ENCODE data around the gene PITPNM3. TPM values are rescaled to one million over a fixed set of nuclear protein-coding genes. Genes with fewer than 3 reads are reported as not detected.

PITPNM3 gene
- total and polyA plus RNA-seq, 4 donors, result 2.0 to 12.6 (median 5.4) TPM

DNA sequence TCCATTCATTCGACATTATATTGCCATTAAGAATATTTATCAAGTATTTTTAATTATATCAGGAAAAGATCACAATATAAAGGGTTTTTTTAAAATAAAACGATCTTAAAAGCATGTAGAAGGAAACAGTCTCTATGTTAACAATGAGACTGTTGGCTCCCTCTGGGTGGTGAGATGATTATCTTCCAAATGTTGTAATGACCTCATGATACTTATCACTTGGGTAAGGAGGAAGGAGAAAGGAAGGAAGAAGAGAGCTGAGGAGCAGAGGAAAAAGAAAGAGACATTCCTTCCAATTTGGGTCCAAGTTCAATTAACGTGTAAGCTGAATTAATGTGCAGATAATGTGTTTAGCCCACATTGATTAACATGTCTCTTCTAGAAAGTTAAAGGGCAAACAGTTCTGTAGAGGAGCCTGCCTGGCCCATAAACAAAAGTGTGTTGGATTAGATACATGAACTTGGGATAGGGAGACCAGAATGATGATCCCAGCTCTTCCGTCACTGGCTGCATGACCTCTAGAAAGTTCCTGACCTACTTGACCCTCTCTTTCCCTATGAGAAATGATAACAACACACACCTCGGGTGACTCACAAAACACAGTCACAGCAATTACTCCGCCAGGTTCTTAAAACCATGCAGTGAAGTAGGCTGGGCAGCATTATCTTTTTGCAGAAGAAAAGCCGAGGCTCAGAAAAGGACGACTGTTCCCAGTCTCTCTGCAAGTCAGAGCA, 80.1 kb downstream of the PITPNM3 start:
- 70 to 75% methylated on average over 8 of the region's 8 CpGs for WGBS, 2 donors
- ATAC-seq (ENCODE audit: insufficient read depth, low FRiP score) (no peak), DNase-seq (no peak)
- Histone ChIP-seq H3K9ac (ENCODE audit: insufficient read depth in 1 of 2, low read length in 2 of 2) (no peak overlapping the region), H3K4me1 (ENCODE audit: control insufficient read depth in 5 of 5, insufficient read depth in 5 of 5, low read length in 5 of 5) (peaks cover 0 to 11% (median 0%) of the 10 kb centered on the region in 5 donors), H3K4me3 (no peak overlapping the region), H3K9me3 (ENCODE audit: control insufficient read depth in 4 of 4, insufficient read depth in 3 of 4, low read length in 3 of 4) (no peaks in the 10 kb centered on the region), H3K36me3 (ENCODE audit: control insufficient read depth in 4 of 4, insufficient read depth in 4 of 4, low read length in 4 of 4) (peaks cover 0 to 2% (median 0%) of the 10 kb centered on the region in 4 donors), H3K27me3 (ENCODE audit: control insufficient read depth in 3 of 3, insufficient read depth in 3 of 3, low read length in 2 of 3) (peaks cover 0 to 2% (median 0%) of the 10 kb centered on the region in 3 donors), H3K27ac (ENCODE audit: low read depth in 1 of 2, low read length in 1 of 2) (no peak overlapping the region)
- TF ChIP-seq, protein P1, sequence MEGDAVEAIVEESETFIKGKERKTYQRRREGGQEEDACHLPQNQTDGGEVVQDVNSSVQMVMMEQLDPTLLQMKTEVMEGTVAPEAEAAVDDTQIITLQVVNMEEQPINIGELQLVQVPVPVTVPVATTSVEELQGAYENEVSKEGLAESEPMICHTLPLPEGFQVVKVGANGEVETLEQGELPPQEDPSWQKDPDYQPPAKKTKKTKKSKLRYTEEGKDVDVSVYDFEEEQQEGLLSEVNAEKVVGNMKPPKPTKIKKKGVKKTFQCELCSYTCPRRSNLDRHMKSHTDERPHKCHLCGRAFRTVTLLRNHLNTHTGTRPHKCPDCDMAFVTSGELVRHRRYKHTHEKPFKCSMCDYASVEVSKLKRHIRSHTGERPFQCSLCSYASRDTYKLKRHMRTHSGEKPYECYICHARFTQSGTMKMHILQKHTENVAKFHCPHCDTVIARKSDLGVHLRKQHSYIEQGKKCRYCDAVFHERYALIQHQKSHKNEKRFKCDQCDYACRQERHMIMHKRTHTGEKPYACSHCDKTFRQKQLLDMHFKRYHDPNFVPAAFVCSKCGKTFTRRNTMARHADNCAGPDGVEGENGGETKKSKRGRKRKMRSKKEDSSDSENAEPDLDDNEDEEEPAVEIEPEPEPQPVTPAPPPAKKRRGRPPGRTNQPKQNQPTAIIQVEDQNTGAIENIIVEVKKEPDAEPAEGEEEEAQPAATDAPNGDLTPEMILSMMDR (IDR thresholded peaks at IDR 0.05; ENCODE audit: control extremely low read depth, extremely low read depth), result no peak

GRCh38 chr17:6475411-6475810, 80.9 kb downstream of the PITPNM3 start:
- H3K9ac ChIP-seq (ENCODE audit: insufficient read depth in 1 of 2, low read length in 2 of 2), result no peak overlapping the region
- no peak for ATAC-seq (ENCODE audit: insufficient read depth, low FRiP score)
- TF ChIP-seq, protein P1 (IDR thresholded peaks at IDR 0.05; ENCODE audit: control extremely low read depth, extremely low read depth), result no peak
- no peak overlapping the region for H3K27ac ChIP-seq (ENCODE audit: low read depth in 1 of 2, low read length in 1 of 2)
- 78 to 81% methylated on average over 4 of the region's 4 CpGs for WGBS, 2 donors
- H3K27me3 ChIP-seq (ENCODE audit: control insufficient read depth in 3 of 3, insufficient read depth in 3 of 3, low read length in 2 of 3), result no peaks in the 10 kb centered on the region
- H3K9me3 ChIP-seq (ENCODE audit: control insufficient read depth in 4 of 4, insufficient read depth in 3 of 4, low read length in 3 of 4), result no peaks in the 10 kb centered on the region
- no peak for DNase-seq
- no peak overlapping the region for H3K4me3 ChIP-seq
- H3K36me3 ChIP-seq (ENCODE audit: control insufficient read depth in 4 of 4, insufficient read depth in 4 of 4, low read length in 4 of 4), result peaks cover 0 to 3% (median 0%) of the 10 kb centered on the region in 4 donors
- peaks cover 0 to 10% (median 0%) of the 10 kb centered on the region in 5 donors for H3K4me1 ChIP-seq (ENCODE audit: control insufficient read depth in 5 of 5, insufficient read depth in 5 of 5, low read length in 5 of 5)

DNA sequence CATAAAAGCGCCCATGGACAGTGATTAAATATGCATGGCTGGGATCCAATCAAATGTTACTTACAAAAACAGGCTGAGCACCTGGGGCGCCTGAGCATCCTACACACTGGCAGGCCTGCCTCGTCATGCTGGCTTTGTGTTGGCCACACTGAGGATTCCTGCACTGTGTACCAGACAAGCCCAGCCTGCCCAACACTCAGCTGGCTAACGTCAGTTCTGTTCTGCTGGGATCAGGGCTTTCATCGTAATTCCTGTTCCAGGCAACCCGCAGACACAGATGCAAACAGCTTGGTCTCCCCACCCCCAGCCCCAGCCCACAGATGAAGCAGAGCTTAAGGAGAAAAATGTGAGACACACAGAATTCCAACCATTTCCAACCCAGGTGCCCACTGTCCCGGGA, 81.4 kb downstream of the PITPNM3 start:
- Histone ChIP-seq H3K36me3 (ENCODE audit: control insufficient read depth in 4 of 4, insufficient read depth in 4 of 4, low read length in 4 of 4) (peaks cover 0 to 7% (median 0%) of the 10 kb centered on the region in 4 donors), H3K4me1 (ENCODE audit: control insufficient read depth in 5 of 5, insufficient read depth in 5 of 5, low read length in 5 of 5) (peaks cover 0 to 5% (median 0%) of the 10 kb centered on the region in 5 donors), H3K4me3 (no peak overlapping the region), H3K27ac (ENCODE audit: low read depth in 1 of 2, low read length in 1 of 2) (no peak overlapping the region), H3K9ac (ENCODE audit: insufficient read depth in 1 of 2, low read length in 2 of 2) (no peak overlapping the region), H3K9me3 (ENCODE audit: control insufficient read depth in 4 of 4, insufficient read depth in 3 of 4, low read length in 3 of 4) (no peaks in the 10 kb centered on the region), H3K27me3 (ENCODE audit: control insufficient read depth in 3 of 3, insufficient read depth in 3 of 3, low read length in 2 of 3) (no peaks in the 10 kb centered on the region)
- ATAC-seq (ENCODE audit: insufficient read depth, low FRiP score) (no peak), DNase-seq (no peak)
- WGBS, 2 donors, result 85 to 88% methylated on average over 7 of the region's 7 CpGs
- TF ChIP-seq, protein P1 (IDR thresholded peaks at IDR 0.05; ENCODE audit: control extremely low read depth, extremely low read depth), result no peak
